GM18868 (cell line): ENCODE results near the gene C19orf38.

ENCODE experiments used
- ATAC-seq: cut with Tn5 transposase; IDR thresholded peaks from one replicate; pipeline ENCODE4 v1.9.1; 2021; ENCODE audit warnings: mild to moderate bottlenecking, moderate library complexity; ENCODE audit not compliant: unreplicated experiment

C19orf38 gene

GRCh38 chr19:10848230-10848856 lies at the start of gene C19orf38:
Gene C19orf38 (plus strand): TSS chr19:10848415. CDS start chr19:10848509, 94 bp downstream.
- ATAC-seq, result no peak

- no peak for ATAC-seq
These were observed 47.7 kb upstream of the C19orf38 start for GRCh38 chr19:10800488-10800887.

GRCh38 chr19:10802479-10802878 lies 45.7 kb upstream of the C19orf38 start:
- ATAC-seq, result no peak

GRCh38 chr19:10803252-10803651 lies 45.0 kb upstream of the C19orf38 start:
- no peak for ATAC-seq

DNA sequence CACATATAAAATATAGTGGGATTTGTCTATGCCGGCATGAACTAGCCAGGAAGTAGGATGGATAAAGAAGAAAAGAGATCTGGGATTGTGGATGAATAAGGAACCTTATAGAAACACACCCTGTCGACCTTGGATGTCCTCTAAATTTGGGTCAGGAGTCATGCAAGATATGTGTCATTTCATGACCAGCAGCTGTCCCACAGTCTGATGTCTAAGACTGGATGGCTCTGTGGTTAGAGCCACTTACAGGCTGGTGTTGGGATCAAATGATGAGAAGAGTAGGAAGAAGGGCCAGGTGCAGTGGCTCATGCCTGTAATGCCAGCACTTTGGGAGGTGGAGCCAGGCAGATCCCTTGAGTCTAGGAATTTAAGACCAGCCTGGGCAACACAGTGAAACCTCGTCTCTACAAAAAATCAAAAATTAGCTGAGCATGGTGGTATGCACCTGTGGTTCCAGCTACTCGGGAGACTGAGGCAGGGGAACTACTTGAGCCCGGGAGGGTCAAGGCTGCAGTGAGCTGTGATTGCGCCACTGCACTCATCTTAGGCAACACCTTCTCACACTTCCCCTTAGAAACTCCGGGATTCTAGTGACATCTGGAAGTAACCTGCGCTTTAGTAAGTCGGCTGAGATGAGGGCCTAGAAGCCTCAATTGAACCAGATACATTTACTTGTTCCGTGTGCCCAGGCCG lies 43.0 kb upstream of the C19orf38 start:
- ATAC-seq, result no peak

GRCh38 chr19:10805758-10806247 lies 42.4 kb upstream of the C19orf38 start:
- ATAC-seq, result no peak

DNA sequence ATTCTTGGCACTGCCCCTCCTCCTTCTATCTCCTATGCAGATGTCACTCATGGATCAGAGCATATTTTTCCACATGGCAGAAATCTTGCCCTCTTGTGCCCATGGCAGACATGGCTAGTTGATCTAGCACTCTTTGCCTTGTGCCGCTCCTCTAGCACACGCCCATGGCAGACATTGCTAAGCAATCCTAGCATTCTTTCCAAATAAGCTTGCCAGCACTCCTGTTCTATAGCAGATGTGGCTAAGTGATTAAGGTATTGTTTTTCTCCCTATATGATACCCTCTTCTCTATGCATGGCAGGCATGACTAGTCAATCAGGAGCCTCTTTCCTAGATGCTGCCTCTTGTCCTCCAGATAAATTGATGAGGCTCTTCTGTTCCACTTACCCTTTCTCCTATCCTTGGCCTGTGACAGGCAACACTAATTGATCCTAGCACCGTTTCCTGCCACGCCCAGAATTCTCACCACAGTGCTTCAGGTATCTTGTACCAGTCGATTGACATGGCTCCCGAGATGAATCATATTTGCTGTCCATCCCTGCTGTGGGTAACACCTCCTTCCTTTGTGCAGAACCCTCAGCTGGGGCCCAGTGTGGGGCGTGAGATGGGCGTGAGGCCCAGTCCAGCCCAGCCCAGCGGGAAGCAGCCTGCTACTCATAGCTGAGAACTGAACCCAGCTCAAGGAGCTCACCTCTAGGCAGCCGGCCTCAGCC lies 39.1 kb upstream of the C19orf38 start:
- no peak for ATAC-seq

DNA sequence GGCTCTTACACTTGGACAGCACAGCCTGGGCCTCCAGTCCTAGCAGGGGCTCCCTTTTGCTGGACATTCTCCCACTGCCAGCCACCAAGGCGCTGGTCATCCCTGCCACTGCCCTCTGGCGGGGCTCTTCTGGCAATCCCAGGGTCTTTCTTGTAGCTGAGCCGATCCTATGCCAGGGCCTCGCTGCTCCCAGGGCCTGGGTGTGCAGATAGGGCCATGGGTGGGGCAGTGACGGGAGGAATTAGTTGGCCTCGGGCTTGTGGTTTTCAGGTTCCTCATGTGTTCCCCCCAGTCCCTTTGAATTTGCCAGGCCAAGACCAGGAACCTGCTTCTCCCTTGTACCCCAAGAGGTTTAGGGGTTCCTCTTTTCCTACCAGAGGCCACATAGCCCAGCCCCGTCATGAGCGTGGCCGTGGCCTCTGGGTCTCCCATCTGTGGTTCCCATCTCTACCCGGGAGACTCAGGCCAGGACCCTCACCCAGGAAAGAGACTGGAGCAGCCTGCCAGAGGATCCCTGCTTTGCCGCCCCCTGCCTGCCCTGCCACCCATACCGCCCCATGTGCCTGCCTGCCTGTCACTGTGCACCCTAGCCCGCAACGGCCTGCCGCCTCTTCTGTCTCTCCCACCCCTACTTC lies 38.4 kb upstream of the C19orf38 start:
- ATAC-seq, result no peak

- ATAC-seq, result no peak
These were observed 36.7 kb upstream of the C19orf38 start for GRCh38 chr19:10811391-10812111.

DNA sequence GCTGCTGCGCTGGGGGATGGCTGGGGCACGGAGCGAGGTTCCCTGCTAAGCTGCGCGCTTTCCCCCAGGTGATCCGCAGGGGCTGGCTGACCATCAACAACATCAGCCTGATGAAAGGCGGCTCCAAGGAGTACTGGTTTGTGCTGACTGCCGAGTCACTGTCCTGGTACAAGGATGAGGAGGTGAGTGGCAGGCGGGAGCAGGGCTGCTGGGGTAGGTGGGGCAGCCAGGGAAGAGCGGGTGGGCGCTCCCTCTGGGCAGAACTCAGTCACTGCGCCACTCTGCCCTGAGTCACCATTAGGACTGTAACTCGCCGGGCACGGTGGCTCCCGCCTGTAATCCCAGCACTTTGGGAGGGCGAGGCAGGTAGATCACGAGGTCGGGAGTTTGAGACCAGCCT lies 36.0 kb upstream of the C19orf38 start:
- ATAC-seq, result no peak

DNA sequence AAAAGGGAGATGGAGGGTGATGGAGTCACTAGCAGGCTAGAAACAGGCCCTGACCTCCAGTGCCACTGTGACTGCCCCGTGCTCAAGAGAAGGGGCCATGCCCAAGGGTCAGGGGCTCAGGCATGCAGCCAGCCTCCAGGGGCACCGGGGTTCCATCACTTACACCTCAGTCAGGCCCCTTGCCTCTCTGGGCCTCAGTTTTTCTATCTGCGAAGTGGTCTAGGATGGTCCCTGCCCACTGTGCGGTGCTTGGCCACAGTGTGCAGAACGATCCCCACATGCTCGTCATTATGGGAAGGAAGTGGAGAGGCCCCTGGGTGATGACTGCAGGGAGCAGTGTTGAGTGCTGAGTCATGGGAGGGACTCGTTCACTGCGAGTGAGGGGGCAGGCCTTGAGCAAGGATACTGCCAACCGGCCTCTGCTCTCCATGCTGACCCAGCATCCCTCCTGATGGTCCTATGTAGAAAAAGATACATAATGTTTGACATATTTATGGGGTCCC lies 35.3 kb upstream of the C19orf38 start:
- ATAC-seq, result no peak

DNA sequence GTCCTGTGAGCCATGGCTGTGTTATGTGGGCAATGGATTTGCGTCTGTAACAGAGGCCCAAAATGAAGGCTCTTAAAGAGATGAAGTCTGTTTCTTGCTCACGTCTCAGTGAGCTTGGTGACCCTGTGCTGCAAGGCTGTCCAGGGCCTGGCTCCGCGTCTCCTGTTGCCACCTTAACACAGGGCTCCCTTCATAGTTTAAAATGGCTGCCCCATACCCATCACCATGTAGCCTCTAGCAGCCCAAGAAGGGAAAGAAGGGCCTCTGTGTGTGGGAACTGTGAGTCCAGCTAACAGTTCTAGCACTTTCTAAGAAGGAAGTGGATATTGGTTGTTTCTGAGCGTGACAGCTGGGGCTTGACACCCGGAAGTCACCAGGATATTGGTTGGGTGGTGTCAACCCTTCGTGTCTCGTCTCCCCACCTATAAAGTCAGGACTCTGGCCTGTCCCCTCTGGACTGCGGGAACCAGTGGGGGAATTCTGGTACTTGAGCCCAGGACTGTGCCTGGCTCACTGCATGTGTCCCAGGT lies 33.1 kb upstream of the C19orf38 start:
- ATAC-seq, result no peak

- no peak for ATAC-seq
These were observed 32.1 kb upstream of the C19orf38 start for GRCh38 chr19:10815969-10816644.

GRCh38 chr19:10816691-10817090 lies 31.5 kb upstream of the C19orf38 start:
- ATAC-seq, result no peak

- ATAC-seq, result no peak
These were observed 30.8 kb upstream of the C19orf38 start for GRCh38 chr19:10817291-10818038.

DNA sequence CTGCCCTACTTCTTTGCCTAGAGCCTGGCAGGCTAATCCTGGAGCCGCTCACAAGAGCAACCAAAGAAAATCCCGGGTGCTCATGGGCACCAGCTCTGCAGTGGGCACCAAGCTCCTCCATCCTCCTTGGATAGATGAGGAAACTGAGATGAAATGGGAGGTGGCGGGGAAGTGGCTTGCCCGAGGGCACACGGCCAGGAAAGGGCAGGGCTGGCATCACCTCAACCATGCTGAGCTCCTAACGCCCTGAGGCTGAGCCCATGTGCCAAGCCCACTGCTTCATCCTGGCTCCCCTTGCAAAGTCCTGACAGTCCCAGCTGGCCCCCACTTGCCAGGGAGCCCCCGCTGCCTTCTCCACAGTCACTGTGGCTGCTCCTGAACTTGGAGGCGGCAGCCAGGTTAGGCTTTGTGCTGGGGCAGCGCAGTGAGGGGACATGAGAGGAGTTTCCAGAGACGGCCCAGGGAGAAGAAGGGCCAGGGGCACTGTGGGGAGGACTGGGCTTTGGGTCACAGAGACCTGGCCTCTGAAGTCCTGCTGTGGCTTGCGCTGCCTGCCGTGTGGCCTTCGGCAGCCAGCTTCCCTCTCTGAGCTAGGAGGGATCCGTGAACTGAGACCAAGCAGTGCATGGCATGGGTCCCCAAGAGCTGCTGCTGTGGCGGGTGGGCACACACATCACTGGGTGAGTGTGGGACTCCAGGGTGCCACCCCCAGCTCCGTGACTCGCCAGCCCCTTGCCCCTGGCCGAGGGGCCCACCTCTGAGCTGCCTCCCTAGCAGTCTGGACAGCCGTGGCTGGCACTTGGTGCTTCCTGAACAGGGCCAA lies 29.7 kb upstream of the C19orf38 start:
- ATAC-seq, result no peak

- no peak for ATAC-seq
These were observed 28.8 kb upstream of the C19orf38 start for GRCh38 chr19:10819124-10820060.
